Stimulated activated CD4-positive, alpha-beta T cell treated with anti-CD3 and anti-CD28 coated beads, Interleukin-12 subunit alpha, Interleukin-12 subunit beta, amount 100 ng/mL, for 4 hours (primary cell): Measurements from ENCODE around the gene LPO.

Experiments used
- DNase-seq: peaks from one replicate; pipeline ENCODE4 v3.0.0-alpha.2; 2020

The LPO gene

DNA sequence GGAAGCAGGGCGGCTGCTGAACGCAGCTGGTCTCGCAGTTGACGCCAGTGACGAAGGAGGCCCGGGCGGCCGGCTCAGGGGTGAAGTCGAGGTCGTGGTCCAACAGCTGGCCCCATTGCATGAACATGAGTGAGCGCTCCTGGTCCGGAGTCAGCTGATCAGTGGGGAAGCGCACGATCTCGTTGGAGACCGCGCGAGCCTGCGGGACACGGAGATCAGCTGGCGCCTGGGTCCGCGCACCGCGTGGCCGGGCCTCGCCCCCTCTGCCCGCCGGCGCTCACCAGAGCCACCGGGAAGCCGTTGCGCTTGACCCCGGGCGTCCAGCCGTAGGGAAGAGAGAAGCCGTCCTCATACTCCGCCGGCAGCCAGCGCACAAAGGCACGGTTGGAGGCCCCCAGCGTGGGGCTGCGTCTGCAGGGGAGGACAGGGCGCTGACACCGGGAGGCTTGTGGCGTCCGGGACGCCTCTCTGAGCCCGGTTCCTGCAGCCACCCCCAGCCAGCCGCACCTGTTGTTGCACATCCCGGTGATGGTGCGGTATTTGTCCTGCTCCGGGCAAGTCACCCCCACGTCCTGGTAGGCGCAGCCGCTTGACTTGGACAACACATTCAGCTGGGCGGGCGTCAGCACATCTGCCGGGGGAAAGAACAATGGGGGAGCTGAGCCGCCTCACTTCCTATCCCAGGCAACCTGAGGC, 40.8 kb downstream of the LPO start:
- no peak for DNase-seq

DNA sequence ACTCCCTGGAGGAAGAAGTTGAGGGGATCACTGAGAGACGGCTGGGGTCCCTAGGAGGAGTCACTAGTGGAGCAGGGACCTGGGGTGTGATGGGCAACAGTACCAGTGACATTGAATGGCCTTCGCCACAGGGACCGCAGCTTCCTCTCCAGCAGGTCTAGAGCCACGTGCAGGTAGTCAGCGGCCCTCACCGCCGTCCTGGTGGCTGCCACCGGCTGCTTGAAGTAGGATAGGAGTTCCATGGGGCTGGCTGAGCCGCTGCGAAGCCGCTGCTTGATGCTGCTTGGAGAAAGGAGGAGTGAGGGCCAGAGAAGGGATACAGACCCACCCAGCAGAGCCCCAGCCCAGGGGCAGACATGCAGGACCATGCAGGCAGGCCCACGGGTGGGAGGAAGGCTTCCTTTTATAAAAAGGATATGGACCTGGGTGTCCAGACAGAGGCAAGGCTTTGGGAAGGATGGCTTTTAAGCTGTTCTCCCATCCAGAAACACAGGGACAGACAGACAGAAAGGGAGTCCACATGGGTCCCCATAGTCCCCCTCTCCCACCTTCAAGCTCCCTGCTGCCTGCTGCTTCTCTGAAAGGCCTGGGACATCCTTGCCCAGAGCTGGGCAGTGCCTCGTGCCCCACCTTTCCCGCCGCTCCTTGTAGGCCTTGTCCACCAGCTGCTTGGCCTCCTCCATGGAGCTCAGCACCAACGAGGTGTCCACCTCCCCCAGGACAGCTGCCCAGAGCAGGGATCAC, 41.5 kb downstream of the LPO start:
- no peak for DNase-seq

DNA sequence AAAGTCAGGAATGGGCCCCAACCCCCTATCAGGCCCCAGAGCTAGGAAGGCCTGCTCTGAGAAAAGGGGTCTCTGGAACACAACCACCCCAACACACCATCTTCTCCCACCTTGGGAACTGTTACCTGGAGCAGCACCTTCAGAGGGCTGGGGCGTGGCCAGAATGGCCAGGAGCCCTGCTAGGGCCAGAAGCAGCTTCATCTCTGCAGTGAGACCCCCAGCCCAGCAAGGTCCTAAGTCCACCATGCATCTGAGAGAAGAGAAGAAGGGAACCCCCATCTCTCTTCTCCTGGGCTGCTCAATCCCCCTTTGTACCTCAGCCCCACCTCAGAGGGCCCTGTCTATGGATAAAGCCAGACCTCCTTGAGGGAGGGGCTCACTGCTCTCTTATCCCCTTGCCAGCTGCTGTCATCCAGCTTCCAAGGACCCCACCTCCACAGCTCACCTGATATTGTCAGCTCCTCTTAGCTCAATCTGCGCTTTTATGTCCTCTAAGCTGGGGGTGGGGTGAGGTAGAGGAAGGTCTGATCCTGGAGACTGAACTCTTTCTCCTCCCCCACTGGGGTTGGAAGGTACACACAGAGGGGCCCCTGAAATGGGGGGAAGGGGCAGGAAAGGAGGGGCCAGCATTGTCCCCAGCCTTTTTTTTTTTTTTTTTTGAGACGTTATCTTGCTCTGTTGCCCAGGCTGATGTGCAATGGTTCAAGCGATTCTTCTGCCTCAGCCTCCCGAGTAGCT, 42.3 kb downstream of the LPO start, which contains the start of gene MPO:
Gene MPO, minus strand, starts transcription at position 456 of the 738 bp plus-strand sequence. Its CDS starts 177 bp downstream, at position 279.
- no peak for DNase-seq

DNA sequence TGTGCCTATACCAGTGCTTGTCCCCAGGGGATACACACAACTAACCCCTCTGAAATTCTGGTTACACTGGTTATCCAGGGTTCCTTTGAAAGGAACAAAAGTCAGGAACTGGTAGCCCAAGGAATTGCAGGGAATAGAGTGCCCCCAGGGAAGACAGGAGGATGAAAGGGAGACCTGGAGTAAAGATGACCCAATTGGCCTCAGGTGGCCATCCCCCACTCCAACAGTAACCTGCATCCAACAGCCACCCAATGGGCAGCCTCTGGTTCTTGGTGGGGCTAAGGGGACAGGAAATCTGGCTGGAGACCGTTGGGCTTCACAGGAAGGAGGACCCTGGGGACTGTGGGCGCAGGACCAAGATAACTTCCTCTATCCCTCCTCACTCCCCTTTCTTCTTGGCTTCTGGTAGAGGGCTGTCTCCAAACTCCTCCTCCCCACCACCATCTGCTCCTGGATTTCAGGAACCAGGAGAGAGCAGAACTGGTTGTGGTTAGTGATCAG, 43.2 kb downstream of the LPO start:
- DNase-seq: no peak

DNA sequence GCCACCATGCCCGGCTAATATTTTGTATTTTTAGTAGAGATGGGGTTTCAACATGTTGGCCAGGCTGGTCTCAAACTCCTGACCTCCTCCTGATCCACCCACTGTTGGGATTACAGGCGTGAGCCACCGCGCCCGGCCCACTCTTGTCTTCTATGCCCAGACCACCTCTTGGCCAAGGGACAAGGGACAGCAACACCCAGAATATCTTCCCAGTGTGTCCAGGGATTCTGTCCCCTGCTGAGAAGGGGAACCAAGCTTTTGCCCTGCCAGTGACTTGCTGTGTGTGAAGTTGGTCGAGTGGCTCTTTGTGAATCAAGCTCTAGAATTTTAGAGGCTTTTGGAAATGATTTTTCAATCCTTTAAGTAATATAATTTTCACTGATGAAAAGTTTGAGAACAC, 44.1 kb downstream of the LPO start:
- DNase-seq: no peak

DNA sequence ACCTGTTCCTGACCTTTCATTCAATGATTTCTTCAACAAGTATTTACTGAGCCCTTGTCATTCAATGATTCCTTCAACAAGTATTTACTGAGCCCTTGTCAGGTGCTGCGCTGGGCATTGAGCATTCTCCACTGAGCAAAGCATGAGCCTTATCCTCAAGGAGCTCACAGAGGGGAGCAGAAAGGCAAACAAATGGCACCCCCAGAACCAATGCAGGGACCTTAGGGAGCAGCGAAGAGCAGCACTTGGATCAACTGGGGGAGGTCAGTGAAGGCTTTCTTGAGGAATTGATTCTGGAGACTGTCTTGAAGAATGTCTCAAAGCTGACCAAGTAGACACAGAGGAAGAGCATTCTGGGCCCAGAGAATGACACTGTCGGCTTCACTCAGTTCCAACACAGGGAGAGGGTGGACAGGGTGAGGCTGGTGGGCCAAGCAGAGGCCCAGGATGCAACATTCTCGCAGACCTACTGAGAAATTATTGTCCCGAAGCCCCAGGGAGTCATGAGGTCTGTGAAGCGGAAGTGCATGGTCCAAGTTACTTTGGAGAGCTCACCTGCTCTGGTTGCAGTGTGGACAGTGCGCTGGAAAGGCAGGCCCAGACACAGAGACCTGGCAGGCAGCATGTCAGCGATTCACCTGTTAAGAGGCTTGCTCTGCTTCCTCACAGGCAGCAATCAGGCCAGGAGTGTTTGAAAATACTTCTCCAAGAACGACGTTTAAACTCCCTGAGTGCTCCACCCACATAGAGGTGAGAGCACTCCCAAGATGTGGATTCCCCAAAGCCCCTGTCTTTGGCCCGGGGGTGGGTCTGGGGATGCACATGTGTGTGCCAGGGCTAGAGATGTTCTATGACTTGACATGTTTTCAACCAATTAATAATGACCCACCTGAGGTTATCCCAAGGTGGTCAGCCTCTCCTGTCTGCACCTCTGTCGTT, 45.6 kb downstream of the LPO start:
- DNase-seq: no peak

DNA sequence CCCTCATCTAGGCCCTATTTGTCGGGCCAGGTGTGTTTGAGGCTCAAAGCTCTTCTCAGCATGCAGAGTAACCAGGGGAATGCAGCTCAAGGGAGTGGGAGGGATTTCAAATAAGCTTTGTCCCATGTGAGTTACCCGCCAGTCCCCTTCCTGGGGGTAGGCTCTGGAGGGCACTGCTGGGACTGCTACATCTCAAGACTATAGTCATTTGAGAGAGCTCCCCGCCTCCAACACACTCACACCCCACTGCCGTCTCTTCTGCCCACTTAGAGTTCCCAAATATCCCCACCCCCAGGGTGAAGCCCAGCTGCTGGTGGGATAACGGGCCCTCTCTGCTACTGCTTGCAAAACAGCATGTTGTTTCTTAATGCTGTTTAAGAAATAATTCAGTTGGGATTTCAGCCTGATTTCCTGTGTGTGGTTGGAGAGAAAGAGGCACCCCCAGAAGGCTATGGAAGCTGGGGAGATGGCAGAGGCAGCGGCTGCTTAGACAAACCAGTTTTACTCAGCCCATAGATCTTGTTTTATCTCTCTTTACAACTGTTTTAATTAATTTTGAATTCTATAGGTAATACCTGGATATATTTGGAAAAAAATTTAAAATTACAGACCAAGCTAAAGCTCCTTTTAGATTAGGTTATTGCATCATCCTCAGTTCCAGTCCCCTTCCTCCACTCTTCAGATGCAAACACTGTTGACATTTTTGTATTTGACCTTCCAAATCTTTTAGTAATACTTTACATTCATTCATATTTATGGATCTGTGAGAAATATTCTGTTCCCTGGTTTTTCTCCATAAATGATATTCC, 46.4 kb downstream of the LPO start:
- no peak for DNase-seq

DNA sequence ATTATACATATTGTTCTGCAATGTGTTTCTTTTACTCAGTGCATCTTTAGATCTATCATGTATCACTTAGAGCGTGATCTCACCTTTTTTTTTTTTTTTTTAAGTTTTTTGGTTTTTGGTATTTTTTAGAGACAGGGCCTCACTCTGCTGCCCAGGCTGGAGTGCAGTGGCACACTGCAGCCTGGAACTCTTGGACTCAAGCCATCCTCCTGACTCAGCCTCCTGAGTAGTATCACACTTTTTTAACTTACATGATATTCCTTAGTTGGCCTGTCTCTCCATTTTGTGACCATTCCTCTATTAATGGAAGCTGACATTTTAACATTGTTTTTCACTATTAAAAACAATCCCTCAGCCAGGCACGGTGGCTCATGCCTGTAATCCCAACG, 47.0 kb downstream of the LPO start:
- no peak for DNase-seq

DNA sequence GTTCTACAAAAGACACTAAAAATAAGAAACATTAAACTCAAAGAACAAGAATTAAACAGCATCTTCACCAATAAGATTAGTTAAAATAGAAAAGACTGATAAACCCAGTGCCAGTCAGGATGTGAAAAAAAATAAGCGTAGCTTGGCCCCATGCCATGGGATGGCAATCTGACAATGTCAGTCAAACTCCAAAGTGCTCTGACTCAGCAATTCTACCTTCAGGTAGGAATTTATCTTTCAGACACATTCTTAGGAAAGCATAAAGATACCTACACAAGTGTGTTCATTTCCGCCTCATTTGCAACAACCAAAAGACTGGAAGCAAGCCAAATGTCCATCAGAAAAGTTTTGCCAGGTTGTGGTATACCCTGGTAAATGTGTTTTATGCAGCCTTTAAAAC, 51.5 kb downstream of the LPO start:
- DNase-seq: no peak

DNA sequence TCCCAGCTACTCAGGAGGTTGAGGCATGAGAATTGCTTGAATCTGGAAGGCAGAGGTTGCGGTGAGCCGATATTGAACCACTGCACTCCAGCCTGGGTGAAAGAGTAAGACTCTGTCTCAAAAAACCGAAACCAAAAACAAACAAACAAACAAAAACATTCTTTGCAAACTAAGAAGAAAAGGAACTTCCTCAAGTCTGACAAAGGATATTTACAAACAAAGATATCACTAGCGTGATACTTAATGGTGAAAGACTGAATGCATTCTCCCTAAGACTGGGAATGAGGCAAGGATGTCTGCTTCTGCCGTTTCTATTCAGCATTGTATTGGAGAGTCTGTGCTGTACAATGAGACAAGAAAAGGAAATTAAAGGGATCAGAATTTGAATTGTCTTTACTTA, 52.9 kb downstream of the LPO start:
- DNase-seq: no peak

DNA sequence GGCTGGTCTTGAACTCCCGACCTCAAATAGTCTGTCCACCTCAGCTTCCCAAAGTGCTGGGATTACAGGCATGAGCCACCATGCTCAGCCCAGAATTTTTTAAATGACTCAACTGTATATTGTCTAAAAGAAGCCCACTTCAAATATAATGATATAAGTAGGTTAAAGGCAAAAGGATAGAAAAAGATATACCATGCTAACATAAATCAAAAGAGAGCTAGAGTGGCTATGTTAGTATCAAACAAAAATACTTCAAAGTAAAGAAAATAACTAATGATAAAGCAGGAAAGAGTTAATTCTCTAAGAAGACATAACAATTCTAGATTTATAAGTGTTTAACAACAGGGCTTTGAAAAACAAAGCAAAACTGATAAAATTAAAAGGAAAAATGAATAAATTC, 55.6 kb downstream of the LPO start:
- no peak for DNase-seq

DNA sequence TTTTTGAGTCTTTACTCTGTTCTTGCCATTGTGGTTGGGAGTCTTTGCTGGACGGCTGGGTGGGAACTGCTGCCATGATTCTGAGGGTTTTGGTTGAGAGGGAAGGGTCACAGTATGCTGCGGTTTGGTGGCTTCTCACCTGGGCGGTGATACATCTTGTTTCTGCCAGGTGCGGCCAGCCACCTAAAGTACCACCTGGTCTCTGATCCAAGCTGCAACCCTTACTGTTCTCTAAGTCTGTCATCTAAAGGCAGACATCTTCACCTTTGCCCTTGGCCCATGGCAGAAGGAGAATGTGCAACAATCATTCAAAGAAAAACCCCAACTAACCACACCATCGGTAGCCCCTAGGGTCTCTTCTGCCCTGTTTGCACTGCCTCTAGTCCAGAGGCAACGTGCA, 62.0 kb downstream of the LPO start:
- DNase-seq: no peak

DNA sequence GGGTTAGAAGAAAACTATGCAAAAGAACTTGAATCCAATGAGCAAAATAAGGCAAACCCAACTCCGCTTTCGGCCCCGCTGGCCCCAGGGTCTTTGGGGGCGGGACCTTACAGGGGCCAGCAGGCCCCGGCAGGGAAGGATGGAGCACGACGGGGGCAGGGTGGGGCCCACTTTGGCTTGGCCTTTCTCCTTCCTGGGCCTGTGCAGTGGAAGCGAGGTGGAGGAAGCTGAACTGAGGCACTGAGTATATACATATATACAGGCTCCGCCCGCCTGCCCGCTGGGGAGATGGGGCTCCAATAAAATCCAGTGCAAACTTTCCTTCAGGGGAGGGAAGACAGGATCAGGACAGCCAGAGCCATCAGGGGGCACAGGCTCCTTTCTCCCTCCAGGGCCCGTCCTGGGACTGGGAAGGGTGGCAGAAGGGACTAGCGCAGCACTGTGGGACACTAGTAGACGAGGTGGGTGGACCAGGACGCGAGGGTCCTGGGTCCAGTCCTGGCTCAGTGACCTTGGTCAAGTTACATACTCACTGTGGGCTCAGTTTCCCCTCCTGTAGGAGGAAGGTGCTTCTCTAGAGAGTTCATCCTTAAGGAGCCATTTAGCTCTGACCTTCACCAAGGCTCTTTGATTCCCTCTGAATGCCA, 63.2 kb downstream of the LPO start:
- DNase-seq: no peak

DNA sequence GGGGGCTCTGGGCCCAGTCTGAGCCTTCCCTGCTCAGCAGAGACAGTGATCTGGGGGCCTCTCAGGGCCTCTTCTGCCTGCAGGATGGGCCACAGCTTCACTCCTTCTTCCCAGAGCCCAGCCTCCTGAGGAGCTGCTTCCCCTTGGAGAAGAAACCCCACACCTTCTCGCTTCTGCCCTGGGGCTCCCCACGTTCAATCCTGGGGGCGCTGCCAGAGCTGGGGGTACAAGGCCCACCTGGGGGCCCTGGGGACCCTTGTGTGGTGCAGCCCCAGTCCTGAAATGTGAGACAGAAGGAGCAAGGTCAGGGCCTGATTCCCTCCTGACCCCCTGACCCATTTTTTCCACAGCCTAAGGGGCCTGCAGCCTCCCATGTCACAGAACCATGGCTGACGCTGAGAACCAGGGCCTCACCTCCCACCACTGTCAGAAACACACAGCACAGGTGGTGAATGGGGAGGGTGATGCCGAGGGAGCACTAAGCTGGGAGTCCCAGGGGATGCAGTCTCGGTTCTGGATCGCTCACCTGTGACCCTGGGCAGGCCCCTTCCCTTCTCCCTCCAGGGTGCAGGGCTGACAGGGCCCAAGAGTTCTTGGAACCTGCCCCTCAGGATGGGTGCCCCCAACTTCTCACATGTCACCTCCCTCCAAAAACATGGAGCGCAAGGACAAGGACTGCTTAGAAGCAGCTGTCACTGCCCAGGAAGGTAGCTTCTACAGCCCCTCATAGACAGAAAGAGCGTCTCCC, 64.0 kb downstream of the LPO start:
- DNase-seq: no peak

DNA sequence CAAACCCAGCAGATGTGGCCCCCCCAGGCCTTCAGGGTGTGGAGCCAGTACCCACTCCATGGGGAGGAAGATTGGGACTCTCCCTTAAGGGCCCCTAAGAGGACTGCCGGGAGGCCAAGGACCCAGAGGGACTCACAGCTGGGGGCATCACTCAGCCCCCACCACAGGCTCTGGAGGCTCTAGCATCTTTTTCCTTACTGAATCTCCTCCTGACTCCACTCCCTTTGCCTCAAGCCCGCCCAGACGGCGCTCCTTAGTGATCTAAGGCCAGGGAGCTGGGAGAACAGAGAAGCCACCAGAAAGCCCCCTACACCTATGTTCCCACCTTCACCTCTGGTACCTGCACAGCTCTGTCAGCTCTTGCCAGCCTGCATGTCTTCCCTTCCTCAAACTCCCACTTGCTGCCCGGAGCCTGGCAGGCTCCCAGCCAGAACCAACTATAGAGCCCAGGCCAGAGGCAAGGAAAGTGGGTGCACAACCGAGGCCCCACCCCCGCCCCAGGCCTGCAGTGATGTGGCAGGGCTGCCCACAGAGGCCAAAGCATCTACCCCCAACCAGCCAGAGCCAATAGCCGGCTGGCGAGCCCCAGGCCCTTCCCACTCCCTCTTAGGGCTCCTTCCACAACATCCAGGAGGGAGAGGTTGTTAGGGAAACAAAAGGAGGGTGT, 64.7 kb downstream of the LPO start:
- DNase-seq: no peak

DNA sequence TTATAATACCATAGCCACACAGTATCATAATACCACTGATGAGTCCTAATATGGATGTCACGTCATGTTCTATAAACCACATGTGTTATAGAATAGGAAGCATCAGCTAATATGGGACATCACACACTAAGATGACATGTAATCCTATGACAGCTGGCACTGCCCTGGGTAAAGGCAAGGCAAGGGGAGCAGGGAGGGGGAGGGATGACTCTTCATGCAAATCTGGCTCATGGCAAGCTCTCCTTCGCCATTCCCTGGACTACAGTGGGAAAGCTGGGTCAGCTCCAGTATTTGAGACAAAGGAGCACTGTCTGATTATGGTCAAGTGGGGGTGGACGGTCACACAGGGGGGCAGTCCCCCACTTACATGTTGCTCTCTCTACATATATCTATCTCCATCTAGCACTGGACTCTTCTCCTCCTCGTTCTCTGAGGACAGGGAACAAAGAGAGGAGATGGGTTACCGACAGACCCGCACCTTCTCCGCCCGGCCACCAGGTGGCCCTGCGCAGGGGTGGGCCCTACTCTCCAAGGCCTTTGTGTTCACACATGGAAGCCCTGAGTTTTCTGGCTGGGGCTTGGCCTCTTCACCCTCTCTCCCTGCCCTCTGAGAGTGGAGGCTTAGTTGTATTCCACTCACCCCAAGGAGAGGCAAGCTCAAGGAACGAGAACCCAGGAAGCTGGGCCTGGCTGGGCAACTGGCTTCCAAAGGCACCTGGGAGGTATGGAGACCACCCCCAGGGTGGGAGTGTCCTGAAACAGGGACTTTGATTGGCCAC, 65.8 kb downstream of the LPO start:
- DNase-seq: peak; percentile 54

DNA sequence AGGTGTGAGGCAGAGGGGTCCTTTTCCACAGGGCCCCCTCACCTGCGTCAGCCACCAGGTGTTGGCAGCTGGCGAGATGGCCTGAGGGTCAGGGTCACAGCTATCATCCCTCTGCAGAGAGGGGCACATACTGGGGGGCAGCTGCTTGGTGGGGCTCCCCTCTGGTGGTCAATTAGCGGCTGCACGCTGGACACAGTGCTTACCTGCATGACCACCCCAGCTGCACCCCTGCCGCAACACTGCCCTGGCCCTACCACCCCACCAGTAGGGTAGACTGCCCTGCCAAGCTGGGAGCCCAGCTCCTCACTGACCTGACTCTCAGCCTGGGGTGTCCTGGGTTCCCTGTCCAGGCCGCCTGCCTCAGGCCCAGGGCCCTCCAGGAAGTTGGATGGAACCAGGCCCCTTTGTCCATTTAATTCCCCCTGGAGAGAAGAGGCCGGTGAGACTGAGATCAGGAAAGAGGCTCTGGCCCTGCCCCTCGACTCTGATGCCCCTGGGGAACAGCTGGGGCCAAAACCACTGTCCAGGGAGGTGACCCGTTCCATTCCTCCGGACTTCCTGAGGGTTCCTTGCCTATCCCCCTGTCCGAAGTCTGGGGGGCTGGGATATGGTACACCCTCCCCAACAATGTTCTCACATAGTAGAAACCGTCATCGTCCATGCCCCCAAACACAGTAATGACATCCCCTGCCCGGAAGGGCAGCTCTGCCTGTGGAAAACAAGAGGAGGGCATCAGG, 66.5 kb downstream of the LPO start:
- no peak for DNase-seq

DNA sequence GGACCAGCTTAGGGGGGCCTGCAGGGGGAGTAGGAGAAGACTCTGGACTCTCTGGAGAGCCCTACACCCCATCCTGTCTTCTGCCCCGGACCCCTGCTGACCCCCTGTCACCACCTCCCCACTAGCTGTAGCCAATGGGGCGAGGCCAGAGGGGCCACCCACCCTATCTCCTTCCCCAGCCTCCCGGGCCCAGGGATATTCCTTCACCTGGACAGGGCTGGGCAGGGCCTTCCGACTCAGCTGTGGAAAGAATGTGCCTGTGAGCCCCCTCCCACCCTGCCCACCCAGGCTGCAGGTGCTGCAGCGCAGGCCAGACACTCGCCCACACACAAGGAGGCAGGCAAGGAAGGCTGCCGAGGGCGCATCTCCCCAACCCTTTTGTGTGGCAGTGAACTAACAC, 67.2 kb downstream of the LPO start:
- DNase-seq: no peak
